AG10803 (cell line): ENCODE measurements around the gene KCNC4.

Experiments used
- DNase-seq: peaks from one replicate; pipeline ENCODE4 v3.0.0; 2010; ENCODE audit warnings: low read depth
- H3K4me3 ChIP-seq: 2 replicates; pipeline ENCODE4 v1.5.1; 2011; ENCODE audit warnings: mild to moderate bottlenecking, low read length, control low read depth
- TF ChIP-seq, protein P1 (sequence below): conservative IDR thresholded peaks from 2 replicates; pipeline ENCODE4 v1.5.1; 2011; ENCODE audit warnings: mild to moderate bottlenecking, low read length, control low read depth, inconsistent platforms

KCNC4 gene

DNA sequence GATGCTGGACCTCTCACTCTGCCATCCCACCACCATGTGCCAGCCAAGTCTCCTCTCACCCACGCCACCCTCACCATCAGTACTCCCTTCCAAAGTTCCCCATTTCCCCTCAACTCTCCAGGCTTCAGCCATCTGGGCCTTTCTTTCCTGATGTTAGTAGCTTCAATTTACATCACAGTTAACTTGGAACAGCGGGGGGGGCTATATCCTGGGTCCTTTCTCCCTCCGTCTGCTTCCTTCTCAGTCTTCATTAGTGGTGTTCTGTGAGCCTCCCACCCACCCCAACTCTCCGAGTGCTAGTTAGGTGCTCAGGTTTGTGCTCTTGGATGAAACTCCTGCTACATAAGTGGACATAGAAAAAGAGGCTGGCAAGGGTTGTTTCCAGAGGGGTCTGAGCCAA, 31.9 kb downstream of the KCNC4 start:
- no peak for DNase-seq
- TF ChIP-seq, protein P1, sequence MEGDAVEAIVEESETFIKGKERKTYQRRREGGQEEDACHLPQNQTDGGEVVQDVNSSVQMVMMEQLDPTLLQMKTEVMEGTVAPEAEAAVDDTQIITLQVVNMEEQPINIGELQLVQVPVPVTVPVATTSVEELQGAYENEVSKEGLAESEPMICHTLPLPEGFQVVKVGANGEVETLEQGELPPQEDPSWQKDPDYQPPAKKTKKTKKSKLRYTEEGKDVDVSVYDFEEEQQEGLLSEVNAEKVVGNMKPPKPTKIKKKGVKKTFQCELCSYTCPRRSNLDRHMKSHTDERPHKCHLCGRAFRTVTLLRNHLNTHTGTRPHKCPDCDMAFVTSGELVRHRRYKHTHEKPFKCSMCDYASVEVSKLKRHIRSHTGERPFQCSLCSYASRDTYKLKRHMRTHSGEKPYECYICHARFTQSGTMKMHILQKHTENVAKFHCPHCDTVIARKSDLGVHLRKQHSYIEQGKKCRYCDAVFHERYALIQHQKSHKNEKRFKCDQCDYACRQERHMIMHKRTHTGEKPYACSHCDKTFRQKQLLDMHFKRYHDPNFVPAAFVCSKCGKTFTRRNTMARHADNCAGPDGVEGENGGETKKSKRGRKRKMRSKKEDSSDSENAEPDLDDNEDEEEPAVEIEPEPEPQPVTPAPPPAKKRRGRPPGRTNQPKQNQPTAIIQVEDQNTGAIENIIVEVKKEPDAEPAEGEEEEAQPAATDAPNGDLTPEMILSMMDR: no peak
- H3K4me3 ChIP-seq: no peak overlapping the region

DNA sequence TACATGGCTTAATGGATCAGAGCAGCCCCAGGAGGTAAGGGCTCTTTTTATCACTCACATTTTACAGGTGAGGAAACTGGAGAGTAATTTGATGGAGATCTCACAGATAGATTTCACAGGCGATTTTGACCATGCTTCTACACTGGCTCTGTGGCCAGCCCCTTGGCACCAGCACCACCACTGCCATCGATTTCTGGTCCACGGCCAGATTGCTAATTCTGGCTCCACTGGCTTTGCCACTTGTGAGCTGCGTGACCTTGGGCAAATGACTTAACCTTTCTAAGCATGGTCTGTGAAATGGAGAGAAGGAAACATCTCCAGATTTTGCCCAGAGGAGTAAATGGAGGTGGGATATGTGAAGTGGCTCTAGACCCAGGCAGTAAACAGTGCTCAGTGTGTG, 32.6 kb downstream of the KCNC4 start:
- no peak overlapping the region for H3K4me3 ChIP-seq
- TF ChIP-seq, protein P1: no peak
- DNase-seq: no peak

DNA sequence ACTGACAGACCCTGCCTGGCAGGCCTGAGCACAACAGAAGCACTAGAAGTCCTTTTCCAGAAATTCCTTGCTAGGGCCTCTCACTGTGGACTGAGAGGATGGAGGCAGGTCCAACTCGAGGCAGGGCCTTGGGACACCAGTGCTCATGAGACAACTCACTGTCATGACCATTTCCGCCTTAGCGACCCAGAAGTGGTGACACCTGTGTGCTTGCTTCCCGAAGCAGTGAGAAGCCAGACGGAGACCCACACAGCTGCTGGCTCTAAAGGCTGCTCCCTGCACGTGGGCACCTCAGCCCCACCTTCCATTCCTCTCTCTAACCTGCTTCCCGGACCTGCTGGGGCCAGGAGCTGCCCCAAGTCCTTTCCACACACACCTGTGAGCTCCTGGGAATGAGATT, 33.0 kb downstream of the KCNC4 start:
- DNase-seq: no peak
- TF ChIP-seq, protein P1: no peak
- no peak overlapping the region for H3K4me3 ChIP-seq

DNA sequence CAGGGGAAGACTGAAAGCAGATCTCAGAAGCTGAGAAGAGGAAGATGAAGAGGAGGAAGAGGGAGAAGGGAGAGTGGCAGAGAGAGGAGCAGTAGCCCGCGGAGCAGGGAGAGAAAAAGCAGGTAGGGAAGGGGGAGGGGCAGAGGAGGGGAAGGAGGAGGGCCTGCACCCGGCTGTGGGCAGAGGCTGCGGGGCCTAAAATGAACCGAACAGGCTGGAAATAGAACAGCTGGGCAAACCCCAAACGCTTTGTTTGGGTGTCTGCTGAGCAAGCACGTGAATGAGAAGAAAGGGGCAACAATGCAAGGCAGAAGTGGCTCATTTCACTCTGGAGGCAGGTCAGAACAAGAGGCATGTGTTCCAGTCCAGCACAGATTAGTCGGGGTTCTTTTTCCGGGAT, 33.5 kb downstream of the KCNC4 start:
- DNase-seq: no peak
- H3K4me3 ChIP-seq: no peak overlapping the region
- TF ChIP-seq, protein P1: no peak

DNA sequence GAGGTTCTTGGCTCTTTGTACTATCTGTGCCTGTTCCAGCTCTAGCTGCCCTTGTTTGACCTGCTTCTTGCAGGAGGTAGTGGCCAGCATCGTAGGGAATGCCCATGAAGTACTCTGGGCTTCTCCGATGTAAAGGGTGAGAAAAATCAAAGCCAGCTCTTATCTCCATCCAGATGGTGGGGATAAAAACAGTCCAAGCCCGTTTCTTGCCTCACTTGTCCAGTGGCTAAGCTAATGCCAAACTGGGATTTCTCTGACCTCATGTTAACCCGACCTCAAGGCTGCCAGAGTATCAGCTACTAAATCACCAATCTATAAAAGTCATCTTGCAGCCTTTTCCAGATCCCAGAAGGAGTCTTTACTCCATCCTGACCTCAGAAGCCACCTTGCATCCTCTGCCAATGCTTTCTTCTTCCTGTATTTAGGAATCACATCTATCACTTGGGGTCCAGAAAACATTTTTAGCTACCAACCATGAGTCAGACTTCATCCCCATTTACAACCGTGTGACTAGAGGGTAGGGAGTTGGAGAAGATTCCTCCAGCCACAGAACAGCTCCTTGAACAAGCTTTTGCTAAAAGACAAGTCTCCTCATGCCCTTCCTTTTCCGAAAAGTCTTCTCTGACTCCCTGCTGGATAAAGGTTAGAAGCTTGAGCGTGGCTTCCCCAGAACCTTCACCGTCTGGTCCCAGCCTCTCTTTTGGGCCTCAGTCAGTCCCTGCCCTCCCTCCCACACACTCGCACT, 35.9 kb downstream of the KCNC4 start:
- DNase-seq: peak; percentile 13
- TF ChIP-seq, protein P1: no peak

DNA sequence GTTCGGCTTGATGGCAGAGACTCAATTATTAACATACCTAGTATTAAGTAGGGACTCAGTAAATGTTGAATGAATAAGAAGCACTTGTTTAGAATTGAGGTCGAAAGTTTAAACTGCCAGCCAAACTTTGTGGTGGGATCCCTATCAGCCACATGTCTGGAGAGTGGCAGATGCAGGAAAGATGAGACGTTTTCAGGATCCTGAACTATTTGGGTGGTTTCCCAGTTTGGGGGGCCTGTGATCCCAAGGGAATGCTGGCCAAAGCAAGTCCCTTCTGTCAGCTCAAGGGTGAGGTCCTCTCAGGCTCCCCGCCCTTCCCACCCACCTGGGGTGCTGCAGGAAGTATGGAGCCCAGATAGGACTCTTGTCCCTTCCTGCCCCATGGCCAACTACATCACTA, 38.6 kb downstream of the KCNC4 start:
- TF ChIP-seq, protein P1: no peak
- no peak overlapping the region for H3K4me3 ChIP-seq
- DNase-seq: no peak

More for the DNA sequence above, 35.9 kb downstream of the KCNC4 start:
- no peak overlapping the region for H3K4me3 ChIP-seq

DNA sequence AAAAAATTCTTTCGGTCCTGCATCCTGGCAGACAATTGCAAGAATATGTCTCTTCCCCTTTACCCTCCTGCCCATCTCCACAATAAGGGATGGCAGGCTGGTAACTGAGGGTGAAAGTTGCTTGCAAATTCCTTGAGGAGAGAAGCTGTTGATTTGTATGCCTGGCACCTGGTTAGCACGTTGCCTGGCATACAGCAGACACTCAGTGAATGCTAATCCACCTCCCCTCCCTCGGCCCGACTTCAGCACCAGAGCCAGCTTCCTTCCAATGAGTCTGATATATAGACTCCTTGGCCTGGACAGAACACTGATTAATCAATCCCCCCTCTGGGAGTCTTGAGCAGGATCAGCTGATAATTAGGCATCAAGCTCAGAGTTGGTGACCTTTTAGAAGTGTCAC, 39.1 kb downstream of the KCNC4 start:
- TF ChIP-seq, protein P1: no peak
- no peak overlapping the region for H3K4me3 ChIP-seq
- DNase-seq: no peak
